B cell (primary cell): Measurements from ENCODE around the gene MAMDC4.

Experiments
- CTCF ChIP-seq: fragments of 200-600 bp; IDR thresholded peaks from one replicate; pipeline ENCODE4 v1.8.0; 2022; ENCODE audit warnings: antibody characterized with exemption, mild to moderate bottlenecking
- EZH2 ChIP-seq: IDR thresholded peaks from 2 replicates; pipeline ENCODE4 v1.6.1; 2012; ENCODE audit warnings: borderline replicate concordance, low read depth, mild to moderate bottlenecking, moderate library complexity, low read length; ENCODE audit not compliant: insufficient read depth, poor library complexity, severe bottlenecking

DNA sequence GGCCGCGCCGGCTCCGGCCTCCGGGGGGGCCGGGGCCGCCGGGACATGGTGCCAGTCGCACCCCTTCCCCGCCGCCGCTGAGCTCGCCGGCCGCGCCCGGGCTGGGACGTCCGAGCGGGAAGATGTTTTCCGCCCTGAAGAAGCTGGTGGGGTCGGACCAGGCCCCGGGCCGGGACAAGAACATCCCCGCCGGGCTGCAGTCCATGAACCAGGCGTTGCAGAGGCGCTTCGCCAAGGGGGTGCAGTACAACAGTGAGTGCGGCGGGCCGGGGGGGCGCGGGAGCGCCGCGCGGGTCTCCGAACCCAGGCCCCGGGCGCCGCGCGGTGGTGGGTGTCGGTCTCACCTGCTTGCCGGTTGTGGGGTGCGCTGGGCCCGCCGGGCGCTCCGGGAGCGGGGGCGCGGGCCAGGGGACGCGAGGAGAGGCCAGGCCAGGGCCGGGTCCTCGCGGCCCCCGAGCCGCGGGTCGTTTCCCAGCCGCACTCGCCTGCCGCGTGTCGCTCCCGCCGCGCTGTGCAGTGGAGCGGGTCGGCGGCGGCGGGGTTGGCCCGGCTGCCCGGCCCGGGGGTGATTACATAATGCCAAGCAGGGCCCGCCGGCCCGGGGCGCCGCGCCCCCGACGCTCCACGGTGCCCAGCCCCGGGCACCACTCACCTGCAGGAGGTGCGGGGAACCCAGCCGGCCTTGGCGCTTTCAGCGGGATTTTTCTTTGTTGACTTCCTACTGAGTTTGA, 43.9 kb upstream of the MAMDC4 start:
- TF ChIP-seq CTCF (peak; percentile 22), EZH2 (no peak)
